ENCODE data around the gene SAC3D1.

DNA sequence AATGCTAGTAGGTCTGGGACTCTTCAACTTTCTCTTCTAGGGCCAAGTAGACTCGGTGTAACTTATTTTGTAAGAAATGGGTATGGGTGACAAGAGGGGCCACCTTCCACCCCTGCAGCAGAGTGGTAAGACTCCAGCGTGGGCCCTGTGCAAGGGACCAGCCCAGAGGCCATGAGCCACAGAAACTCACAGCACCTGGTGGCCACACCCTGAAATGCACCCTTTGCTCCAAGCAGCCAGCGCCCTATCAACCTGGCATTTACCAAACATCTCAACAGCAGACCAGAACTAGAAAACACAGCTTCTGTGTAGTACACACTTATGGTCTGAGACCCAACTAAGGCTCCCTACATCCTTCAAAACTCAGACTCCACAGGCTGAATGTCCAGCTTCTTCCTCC is 37.1 kb downstream of the SAC3D1 start:
- TF ChIP-seq POLR2AphosphoS5 (IDR thresholded peaks at IDR 0.05; ENCODE audit: borderline replicate concordance, low read depth, low read length) (no peak), EZH2 (IDR thresholded peaks at IDR 0.05) (no peak), FOXP2 (optimal IDR thresholded peaks at IDR 0.05; ENCODE audit: control extremely low read depth, extremely low read length, insufficient read depth) (no peak)
